Sigmoid colon (tissue), 4 donors: ENCODE data around the gene PCBP3.

Experiments
- EP300 ChIP-seq, 4 donors: sonication (generic); formaldehyde crosslinking; IDR thresholded peaks; one replicate each; pipeline ENCODE4 v1.6.1; 2017; ENCODE audit warnings: antibody characterized with exemption in 4 of 4
- POLR2A ChIP-seq, 2 donors: fragments of 450-650 bp; IDR thresholded peaks; one replicate each; pipeline ENCODE4 v1.6.1; 2016; ENCODE audit warnings: antibody characterized with exemption in 2 of 2, mild to moderate bottlenecking in 2 of 2, moderate library complexity in 2 of 2

DNA sequence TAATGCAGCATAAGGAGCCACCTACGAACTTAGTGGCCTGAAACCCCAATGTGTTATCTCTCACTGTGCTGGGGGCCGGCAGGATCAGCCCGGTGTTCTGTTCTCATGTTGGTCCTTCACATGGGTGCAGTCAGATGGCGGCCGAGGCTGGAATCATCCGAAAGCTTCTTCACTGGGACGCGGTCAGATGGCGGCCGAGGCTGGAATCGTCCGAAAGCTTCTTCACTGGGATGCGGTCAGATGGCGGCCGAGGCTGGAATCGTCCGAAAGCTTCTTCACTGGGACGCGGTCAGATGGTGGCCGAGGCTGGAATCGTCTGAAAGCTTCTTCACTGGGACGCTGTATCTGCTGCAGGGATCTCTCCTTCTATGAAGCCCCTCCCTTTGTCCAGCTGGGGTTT, 12.6 kb upstream of the PCBP3 start:
- no peak for TF ChIP-seq EP300 (IDR thresholded peaks at IDR 0.05)
- TF ChIP-seq POLR2A (IDR thresholded peaks at IDR 0.05), result no peak
